ENCODE data around the gene MYCL. TPM values are rescaled to one million over a fixed set of nuclear protein-coding genes. Genes with fewer than 3 reads are reported as not detected.

The MYCL gene
- total RNA-seq, 1 experiment from 2014 or later, result 11.6 TPM

- no peak for DNase-seq (ENCODE audit: low spot score)
Observed at GRCh38 chr1:39854738-39855137, 47.0 kb downstream of the MYCL start.

GRCh38 chr1:39854314-39854713, 47.4 kb downstream of the MYCL start:
- no peak for DNase-seq (ENCODE audit: low spot score)

GRCh38 chr1:39852876-39853275, 48.8 kb downstream of the MYCL start:
- DNase-seq (ENCODE audit: low spot score), result no peak

GRCh38 chr1:39852214-39852791, 49.4 kb downstream of the MYCL start:
- peak; percentile 46 for DNase-seq (ENCODE audit: low spot score)

GRCh38 chr1:39850606-39851216, 51.0 kb downstream of the MYCL start:
- DNase-seq (ENCODE audit: low spot score), result no peak

GRCh38 chr1:39849203-39849602, 52.5 kb downstream of the MYCL start:
- no peak for DNase-seq (ENCODE audit: low spot score)

GRCh38 chr1:39847940-39848339, 53.8 kb downstream of the MYCL start:
- DNase-seq (ENCODE audit: low spot score), result no peak

GRCh38 chr1:39846796-39847195, 54.9 kb downstream of the MYCL start:
- DNase-seq (ENCODE audit: low spot score), result no peak

- DNase-seq (ENCODE audit: low spot score), result peak; percentile 95
Observed at GRCh38 chr1:39845569-39846566, 55.8 kb downstream of the MYCL start.

Small RNA genes lying within 50 kb of the gene (small RNA-seq; reads per million reads assigned to genes)
- not detected for gene RF00019

Other genes starting within 250 kb of the MYCL start
- gene NT5C1A, start 229.8 kb downstream of the MYCL start, total RNA-seq (2014; rRNA removed; shearing (Covaris generic)), result not detected in 2 replicates
- not detected in 2 replicates for gene HPCAL4, start 210.5 kb downstream of the MYCL start, total RNA-seq (2014; rRNA removed; shearing (Covaris generic))
- 34.8 and 38.8 TPM in 2 replicates for gene PPIE, start 163.0 kb downstream of the MYCL start, total RNA-seq (2014; rRNA removed; shearing (Covaris generic))
- gene OXCT2, start 130.6 kb downstream of the MYCL start, total RNA-seq (2014; rRNA removed; shearing (Covaris generic)), result 3.4 and 4.6 TPM in 2 replicates
- gene BMP8B, start 113.1 kb downstream of the MYCL start, total RNA-seq (2014; rRNA removed; shearing (Covaris generic)), result 2.9 and 3.5 TPM in 2 replicates
- gene TRIT1, start 18.4 kb downstream of the MYCL start, total RNA-seq (2014; rRNA removed; shearing (Covaris generic)), result 25.1 and 27.9 TPM in 2 replicates
- gene MFSD2A, start 53.2 kb upstream of the MYCL start, total RNA-seq (2014; rRNA removed; shearing (Covaris generic)), result 13.7 and 15.4 TPM in 2 replicates
- gene CAP1, start 138.8 kb upstream of the MYCL start, total RNA-seq (2014; rRNA removed; shearing (Covaris generic)), result 169 and 180 TPM in 2 replicates
- 56.2 and 67.0 TPM in 2 replicates for gene PPT1, start 195.3 kb upstream of the MYCL start, total RNA-seq (2014; rRNA removed; shearing (Covaris generic))

Measured in HT-29 (cell line).